Measurements from ENCODE around the gene AMN1.
A peak's percentile ranks its signal among the peaks of the same experiment; 100 is the strongest.
"Not testable (repeated sequence)": the region's sequence is repeated elsewhere in the genome, so short reads cannot be mapped to it uniquely, and the experiment has no call there.

The AMN1 gene

DNA sequence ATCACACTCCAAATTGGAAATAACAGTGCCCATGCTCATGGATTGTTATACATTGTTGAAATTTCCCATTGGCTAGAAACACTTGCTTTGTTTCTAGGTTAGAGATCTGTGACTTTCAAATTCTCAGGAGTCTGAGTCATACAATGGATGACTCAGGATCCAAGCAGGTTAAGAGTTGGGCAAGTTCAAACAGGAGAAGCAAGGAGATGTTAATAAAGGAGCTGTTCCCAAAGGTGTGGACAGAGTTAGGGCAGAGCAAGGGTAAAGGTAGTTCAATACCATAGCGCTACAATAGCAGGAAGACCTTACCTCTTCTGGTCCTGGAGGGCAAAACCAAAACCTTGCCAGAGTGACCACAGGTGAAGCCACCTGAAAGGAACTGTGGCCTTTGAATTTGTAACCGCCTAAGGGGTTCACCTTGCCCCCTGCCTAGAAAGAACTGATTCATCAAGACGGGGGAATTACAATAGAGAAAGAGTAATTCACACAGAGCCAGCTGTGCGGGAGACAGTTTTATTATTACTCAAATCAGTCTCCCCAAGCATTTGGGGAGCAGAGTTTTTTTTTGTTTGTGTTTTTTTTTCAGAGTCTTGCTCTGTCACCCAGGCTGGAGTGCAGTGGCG is 4.2 kb upstream of the AMN1 start:
- DNase-seq (ENCODE audit: low read depth), result peak; percentile 46

DNA sequence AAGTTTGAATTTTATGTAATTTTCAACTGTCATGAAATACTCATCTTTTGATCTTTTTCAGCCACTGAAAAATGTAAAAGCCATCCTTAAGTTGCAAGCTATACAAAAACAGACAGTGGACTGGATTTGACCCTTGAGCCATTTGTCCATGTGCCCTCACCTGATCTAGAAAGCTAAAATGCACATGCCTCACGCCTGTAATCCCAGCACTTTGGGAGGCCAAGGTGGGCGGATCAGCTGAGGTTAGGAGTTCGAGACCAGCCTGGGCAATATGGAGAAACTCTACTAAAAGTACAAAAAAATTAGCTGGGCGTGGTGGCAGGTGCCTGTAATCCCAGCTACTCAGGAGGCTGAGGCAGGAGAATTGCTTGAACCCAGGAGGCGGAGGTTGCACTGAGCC is 2.4 kb upstream of the AMN1 start:
- not testable (repeated sequence) for DNase-seq (ENCODE audit: low read depth)

DNA sequence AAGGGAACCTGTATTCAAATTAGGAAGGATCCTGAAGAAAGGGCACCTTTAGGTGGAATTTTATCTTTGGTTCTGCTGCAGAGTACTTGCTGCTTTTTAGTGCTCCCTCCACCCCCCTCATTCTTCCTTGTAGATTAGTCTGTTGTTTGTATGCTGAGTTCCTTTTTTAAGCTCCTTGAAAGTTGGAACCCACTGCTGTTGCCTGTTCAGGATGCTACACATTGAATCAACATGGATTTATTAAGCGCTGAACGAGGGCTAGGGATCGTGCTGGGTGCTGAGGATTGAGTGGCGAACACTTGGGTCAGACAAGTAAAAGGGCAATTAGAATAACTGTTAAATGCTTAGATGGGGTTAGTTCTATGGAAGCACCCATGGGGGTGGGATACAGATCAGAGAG is 884 bp upstream of the AMN1 start:
- DNase-seq (ENCODE audit: low read depth), result no peak

DNA sequence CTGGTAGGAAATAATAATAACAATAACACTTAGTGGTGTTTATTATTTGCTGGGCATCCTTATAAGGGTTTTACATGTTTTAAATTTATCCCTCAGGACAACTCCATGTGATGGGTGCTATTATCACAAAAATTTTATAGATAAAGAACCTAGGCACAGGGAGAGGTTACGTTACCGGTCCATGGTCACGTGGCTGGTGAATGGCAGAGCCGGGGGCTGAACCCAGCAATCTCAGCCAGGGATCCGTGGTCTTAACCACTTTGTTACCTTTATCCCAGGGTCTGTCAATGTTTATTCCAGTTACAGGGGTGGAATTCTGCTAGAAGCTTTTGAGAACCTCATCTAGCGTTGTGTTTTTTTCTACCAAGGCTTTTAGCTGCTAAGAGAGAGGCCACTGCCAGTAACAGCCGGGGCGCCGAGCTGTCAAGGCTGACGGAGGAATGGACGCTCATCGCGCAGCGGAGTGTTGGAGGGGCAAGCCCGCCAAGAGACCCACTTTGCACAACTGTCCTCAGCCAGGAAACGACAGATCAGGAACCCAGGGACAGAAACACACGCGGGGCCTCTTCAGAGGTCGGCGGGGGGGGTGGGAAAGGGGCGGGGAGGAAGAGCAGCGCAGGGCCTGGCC is 418 bp downstream of the AMN1 start:
- DNase-seq (ENCODE audit: low read depth), result no peak

DNA sequence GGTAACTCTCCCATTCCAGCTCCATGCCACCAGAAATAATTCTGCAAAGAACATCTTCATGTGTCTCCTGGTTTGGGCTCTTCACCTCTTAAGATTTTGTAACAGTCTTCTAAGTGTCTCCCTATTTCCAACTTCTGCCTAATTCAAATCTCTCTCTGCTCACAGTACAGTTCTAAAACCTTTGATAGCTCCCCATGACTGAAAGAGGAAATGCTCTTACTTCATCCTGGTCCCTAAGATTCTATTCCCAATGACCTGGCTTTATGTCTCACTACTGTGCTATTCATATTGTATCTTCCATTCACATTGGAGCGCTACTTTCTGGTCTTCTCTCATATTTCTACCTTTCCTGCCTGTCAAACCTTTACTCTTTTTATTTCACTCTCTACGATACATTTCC is 1.6 kb downstream of the AMN1 start:
- no peak for DNase-seq (ENCODE audit: low read depth)

DNA sequence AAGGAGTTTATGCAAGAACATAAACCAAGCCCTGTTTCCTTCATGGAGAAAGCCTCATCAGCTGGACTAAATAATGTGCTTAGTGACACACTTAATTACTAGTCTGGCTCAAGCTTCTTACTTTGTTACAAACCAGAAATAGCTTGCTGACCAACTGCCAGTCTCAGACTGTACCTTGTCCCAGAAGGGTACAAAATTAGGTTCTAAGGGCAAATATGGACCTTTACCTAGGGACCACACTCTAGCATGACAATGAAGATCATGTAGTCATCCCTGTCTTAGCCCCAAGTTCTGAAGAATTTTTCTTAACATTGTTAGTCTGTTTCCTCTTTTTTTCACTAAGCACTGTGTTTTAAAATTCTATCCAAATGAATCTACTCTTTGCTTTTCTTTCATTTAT is 2.2 kb downstream of the AMN1 start:
- DNase-seq (ENCODE audit: low read depth), result no peak

DNA sequence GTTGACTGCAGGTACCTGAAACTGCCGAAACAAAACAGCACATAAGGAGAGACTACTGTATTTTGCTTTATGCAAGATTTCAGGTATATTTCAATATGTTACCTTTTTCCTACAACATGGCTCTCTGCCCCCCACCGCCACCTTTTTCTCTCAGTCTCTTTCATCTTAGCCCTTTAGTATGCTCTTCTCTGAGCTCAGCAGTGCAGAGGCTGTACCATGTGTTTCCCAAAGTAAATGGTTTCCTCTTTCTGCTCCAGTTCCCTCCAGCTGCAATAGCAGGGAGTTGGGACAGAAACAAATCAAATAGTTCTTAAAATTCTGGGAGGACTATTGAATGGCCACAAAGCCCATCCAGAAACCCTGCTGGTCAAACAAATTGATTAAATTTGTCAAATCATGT is 4.3 kb downstream of the AMN1 start:
- no peak for DNase-seq (ENCODE audit: low read depth)

DNA sequence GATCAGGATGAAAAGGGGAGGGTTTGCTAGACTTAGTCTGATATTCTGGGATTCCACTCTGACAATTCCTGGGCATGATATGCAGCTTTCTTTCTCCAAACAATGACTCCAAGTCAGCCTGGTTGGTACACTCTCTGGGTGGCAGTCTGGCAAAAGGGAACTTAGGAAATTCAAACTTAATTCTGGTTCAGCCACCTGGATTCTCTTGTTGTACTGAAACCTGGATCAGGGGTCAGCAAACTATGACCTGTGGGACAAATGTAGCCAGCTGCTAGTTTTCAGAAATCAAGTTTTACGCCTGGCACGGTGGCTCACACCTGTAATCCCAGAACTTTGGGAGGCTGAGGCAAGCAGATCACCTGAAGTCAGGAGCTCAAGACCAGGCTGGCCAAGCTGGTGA is 6.2 kb downstream of the AMN1 start:
- no peak for DNase-seq (ENCODE audit: low read depth)

DNA sequence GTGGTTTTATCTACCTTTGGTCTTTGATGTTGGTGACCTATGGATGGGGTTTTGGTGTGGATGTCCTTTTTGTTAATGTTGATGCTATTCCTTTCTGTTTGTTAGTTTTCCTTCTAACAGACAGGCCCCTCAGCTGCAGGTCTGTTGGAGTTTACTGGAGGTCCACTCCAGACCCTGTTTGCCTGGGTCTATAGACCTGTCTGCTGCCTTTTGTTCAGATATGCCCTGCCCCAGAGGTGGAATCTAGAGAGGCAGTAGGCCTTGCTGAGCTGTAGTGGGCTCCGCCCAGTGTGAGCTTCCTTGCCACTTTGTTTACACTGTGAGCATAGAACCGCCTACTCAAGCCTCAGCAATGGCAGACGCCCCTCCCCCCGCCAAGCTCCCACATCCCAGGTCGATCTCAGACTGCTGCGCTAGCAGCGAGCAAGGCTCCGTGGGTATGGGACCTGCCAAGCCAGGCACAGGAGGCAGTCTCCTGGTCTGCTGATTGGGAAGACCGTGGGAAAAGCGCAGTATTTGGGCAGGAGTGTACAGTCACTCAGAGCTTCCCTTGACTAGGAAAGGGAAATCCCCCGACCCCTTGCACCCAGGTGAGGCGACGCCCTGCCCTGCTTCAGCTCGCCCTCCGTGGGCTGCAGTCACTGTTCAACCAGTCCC is 10.2 kb downstream of the AMN1 start:
- DNase-seq (ENCODE audit: low read depth), result not testable (repeated sequence)

DNA sequence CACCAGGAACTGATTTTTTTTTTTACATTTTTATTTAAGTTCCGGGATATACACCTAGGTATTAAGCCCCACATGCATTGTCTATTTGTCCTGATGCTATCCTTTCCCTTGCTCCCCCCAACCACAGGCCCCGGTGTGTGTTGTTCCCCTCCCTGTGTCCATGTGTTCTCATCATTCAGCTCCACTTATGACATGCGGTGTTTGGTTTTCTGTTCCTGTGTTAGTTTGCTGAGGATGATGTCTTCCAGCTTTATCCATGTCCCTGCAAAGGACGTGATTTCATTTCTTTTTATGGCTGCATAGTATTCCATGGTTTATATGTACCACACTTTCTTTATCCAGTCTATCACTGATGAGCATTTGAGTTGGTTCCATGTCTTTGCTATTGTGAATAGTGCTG is 11.8 kb downstream of the AMN1 start:
- not testable (repeated sequence) for DNase-seq (ENCODE audit: low read depth)

DNA sequence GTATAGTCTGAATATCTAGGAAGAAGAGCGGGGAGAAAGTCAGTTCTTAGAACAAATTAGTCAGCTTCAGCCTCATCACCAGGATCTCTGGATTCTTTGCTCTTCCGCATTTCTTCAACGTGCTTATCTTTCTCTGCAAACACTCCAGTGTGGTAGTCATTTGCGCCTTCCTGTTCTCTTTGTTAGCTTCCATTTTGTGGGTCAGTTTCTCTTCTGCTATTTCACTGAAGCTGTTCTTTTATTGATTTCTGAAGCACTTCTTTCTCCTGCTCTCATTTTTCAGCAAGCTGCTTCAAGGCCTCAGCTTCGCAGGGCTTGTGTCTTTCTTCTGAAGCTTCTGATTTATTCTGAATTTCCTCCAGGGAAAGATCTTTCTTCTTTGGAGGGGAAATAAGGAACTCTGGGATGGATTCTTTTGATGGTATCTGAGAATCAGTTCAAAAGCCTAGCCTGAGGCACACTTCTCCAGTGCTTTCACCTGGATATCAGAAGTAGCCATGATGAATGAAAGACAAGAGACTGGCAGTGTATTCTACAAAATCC is 13.5 kb downstream of the AMN1 start:
- no peak for DNase-seq (ENCODE audit: low read depth)

DNA sequence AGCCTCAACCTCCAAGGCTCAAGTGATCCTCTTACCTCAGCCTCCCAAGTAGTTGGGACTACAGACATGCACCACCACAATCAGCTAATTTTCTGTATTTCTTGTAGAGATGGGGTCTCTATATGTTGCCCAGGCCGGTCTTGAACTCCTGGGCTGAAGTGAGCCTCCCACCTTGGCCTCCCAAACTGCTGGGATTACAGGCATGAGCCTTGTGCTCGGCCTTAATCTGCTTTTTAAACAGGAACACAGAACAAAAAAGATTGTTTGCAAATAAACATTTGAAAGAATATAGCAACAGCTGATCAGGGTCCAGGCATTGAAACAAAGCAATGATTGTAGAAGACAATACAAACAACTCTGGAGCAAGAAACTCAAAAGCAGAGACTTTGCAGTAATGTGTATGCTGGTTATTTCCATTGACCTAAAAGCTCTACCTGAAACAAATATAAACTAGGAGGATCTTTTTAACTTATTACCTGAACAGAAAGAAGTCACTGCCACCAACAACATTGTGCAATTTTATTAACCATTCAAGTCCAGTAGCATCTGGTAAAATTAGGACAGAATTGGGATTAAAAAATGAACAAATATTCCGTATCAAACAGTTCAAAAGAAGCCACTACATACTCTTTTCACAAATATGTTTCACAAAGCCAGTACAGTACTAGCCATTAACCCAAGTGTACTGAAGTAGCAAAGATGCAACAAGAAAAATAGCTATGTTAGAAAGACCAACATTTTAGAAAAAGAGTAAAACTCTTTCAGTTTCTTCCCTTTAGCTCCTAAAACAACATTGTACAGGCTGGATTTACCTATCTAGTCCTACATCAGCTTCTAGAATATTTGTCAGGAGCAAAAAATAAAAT is 14.2 kb downstream of the AMN1 start:
- no peak for DNase-seq (ENCODE audit: low read depth)

DNA sequence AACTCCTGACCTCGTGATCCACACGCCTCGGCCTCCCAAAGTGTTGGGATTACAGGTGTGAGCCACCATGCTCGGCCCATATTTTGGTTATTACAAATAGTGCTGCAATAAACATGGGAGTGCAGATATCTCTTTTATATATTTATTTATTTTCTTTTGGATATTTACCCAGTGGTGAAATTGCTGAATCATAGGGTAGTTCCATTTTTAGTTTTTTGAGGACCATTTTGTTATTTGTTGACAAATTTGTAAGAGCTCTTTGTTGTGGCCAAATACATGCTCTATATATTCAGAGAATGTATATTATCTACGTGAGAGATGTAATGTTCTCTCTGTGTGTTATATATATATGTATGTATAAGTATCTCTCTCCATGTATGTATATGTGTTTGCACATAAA is 15.9 kb downstream of the AMN1 start:
- no peak for DNase-seq (ENCODE audit: low read depth)

DNA sequence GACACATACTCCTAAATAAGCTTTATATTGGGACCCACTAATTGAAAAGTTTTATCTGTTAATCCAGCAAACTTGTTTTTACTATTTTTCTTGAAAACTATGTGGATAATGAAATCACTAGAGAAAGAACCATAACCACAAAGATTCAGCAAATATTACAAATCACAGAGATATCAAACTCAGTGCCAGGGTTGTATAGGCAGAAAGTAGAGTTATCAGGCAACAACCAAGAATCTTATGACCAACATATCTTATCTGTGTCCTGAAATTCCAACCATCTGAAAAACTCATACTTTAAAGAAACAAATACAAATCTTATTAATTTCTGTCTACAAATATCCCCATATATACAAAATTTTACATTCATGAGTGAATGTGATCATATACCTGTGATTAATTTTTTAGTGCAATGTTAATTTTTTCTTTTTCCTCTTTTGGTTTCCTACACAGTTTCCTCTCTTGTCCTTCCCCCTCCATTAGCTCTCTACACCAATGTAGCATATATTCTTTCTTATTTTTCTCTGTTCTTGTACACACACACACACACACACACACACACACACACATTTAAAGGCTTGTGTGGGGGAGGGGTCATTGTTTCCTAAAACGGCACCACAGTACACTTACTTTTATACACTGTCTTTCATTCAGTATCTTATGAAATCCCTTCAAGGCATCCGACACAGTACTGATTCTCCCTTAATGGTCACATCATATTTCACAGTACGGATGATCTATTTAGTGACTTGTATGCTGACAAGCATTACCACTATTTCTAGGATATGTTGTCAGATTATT is 18.6 kb downstream of the AMN1 start:
- no peak for DNase-seq (ENCODE audit: low read depth)

DNA sequence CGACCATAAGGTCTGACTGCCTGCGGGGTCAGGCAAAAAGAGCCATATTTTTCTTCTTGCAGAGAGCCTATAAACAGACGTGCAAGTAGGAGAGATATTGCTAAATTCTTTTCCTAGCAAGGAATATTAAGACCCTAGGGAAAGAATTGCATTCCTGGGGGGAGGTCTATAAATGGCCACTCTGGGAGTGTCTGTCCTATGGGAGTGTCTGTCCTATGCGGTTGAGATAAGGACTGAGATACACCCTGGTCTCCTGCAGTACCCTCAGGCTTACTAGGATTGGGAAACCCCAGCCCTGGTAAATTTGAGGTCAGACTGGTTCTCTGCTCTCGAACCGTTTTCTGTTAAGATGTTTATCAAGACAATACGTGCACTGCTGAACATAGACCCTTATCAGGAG is 20.7 kb downstream of the AMN1 start:
- DNase-seq (ENCODE audit: low read depth), result not testable (repeated sequence)

DNA sequence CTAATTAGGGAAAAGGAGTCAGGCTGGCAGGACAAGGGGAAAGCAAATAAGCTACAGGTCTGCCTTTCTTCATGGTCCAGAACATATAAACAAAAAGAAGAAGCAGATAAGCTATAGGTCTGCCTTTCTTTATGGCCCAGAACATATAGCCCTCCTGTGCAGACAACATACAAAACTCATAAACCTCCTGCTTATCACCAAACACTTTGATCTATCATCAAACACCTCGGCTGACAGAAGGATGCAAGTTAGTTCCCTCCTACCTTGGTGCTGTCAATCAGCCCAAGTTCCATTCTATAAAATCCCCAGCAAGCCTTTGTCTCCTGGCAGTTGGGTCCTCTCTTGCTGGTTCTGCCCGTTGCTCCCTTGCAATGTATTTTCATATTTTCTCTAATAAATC is 23.2 kb downstream of the AMN1 start:
- DNase-seq (ENCODE audit: low read depth), result no peak

DNA sequence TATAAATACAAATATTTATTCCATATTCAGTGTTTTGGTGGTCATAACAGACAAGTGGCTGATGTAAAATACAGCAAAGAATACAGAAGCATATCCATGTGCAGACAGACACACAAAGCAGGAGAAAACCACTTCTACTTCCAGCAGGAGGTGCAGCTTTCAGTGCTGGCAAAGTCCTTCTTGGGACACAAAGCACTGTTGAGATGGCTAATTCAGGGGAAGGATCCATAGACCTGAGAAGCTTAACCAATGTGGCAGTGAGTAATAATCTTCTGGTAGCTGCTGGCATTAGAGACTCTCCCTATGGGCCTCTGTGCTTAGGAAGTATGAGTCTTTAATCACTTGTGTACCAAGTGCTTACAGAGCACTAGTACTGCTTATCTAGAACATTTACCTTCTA is 26.8 kb downstream of the AMN1 start:
- peak; percentile 1 for DNase-seq (ENCODE audit: low read depth)

DNA sequence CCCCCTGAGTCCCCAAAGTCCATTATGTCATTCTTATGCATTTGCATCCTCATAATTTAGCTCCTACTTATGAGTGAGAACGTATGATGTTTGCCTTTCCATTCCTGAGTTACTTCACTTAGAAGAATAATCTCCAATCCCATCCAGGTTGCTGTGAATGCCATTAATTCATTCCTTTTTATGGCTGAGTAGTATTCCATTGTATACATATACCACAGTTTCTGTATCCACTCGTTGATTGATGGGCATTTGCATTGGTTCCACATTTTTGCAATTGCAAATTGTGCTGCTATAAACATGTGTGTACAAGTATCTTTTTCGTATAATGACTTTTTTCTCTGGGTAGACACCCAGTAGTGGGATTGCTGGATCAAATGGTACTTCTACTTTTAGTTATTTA is 38.9 kb downstream of the AMN1 start:
- DNase-seq (ENCODE audit: low read depth), result not testable (repeated sequence)

DNA sequence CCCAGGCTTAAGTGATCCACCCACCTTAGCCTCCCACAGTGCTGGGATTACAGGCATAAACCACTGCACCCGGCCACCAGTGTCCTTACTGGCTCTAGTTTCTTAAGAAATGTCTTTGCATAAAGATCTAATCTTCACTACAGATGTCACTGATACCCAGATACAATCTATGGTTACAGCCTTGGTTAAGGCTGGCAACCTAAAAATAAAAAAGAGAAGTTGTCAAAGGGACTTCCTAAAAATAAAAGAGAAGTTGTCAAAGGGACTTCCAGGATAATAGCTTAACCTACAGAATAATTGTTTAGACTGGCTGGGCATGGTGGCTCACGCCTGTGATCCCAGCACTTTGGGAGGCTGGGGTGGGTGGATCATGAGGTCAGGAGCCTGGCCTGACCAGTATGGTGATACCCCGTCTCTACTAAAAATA is 41.7 kb downstream of the AMN1 start:
- DNase-seq (ENCODE audit: low read depth), result no peak

DNA sequence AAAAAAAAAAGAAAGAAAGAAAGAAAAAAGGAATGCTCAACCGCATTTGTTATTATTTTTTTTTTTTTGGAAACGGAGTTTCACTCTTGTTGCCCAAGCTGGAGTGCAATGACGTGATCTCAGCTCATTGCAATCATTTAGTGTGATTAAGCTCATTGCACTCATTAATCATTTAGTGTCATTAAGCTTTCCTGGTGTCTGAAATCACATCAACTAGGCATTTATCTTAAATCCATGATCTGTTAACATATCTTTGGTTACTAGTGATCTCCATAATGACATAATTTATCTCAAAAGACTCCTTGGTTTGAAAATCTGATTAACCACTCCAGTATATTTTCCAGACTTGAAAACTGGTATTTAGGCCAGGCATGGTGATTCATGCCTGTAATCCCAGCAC is 43.0 kb downstream of the AMN1 start:
- no peak for DNase-seq (ENCODE audit: low read depth)

DNA sequence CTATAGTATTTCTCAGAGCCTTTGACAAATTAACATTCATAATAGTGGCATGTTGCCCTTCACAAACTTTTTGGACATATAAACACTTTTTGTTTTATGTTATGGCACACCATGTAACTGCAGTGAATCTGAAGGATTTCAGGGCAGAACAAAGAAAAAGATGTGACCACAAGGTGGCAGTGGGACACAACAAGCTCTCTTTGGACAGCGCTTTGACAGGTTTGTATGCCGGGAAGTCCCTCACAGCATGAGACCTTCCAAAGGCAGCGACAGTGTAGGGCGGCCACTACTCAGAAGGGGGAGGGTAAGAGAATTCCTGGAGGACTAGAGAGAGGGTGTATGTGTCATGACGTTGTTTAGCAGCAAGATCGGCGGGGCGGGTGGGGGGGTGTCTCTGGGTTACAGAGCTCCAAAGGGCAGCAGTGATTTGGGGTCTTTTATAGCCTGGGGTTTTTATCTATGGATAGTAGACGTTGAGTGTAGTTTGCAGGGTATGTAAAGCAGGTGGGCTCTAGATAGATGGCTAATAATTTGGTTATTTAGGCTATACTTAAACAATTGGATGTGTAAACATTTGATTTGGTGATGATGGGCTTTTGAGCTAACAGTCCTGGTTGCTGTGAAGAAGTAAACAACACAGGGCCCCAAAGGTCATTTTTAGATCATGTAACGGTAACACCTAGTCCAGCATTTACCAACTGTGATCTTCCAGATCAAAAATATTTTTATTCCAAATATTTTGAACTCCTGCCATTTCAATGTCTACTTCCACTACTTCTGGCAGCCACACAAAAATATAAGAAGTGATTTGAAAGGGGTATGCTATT is 46.5 kb downstream of the AMN1 start:
- peak; percentile 78 for DNase-seq (ENCODE audit: low read depth)
